Measurements from ENCODE around the gene PRSS21.

Gene PRSS21
- 0.61 to 2.1 reads per million in 2 donors for total RNA-seq

GRCh38 chr16:2816751-2817339 lies at the start of gene PRSS21:
Gene PRSS21 (plus strand): TSS chr16:2817237. CDS start chr16:2817269, 32 bp downstream.
- DNase-seq, result no peak

DNA sequence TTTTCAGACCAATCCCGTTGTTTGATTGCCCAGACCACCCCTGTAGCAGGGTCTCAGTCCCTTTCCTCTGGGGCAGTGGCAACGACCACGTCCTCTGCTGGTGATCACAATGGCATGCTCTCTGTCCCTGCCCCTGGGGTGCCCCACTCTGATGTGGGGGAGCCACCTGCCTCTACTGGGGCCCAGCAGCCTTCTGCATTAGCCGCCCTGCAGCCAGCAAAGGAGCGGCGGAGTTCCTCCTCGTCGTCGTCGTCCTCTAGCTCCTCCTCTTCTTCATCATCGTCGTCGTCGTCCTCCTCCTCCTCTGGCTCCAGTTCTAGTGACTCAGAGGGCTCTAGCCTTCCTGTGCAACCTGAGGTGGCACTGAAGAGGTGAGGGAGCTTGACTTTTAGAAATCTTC lies 49.1 kb upstream of the PRSS21 start:
- DNase-seq, result no peak

DNA sequence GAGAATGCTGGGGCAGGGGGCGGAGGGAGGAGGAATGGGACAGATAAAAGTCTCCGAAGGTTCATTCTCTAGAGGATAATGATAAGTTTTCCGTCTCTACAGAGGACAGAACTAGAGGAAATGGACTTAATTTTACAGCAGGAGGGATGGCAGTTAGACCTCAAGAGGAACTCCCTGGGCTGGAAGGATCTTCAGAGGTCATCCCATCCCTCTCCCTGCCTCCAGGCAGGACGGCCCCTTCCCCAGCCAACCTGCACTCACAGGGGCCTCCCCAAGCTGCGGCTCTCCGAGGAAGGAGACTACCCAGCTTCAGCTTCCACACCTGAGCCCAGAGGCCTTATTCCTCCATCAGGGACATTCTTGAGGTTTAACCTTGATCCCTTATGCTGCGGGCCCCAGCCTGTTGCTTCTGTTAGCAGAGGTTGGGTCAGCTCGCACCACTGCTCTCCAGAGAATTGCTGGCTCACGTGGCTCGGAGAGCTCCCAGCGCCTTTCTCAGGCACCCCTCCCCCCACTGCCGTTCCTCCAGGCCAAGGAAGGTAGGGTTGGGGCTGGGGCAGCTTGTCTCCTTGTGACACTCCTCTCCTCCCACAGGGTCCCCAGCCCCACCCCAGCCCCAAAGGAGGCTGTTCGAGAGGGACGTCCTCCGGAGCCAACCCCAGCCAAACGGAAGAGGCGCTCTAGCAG lies 48.5 kb upstream of the PRSS21 start:
- DNase-seq, result no peak

DNA sequence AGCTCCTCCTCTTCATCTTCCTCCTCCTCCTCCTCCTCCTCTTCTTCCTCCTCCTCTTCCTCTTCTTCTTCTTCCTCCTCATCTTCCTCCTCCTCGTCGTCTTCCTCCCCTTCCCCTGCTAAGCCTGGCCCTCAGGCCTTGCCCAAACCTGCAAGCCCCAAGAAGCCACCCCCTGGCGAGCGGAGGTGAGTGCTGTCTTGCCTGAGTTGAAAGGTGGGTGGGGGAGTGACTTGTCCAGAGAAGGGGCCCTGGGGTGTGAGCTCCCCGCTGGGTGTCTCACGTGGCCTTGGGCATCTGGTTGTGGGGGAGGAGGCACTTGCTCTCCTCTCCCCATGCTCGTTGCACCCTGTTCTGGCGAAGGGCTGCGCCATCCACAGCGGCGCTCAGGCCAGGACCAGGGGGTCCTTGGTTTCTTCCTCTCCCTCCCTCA lies 47.9 kb upstream of the PRSS21 start:
- no peak for DNase-seq

DNA sequence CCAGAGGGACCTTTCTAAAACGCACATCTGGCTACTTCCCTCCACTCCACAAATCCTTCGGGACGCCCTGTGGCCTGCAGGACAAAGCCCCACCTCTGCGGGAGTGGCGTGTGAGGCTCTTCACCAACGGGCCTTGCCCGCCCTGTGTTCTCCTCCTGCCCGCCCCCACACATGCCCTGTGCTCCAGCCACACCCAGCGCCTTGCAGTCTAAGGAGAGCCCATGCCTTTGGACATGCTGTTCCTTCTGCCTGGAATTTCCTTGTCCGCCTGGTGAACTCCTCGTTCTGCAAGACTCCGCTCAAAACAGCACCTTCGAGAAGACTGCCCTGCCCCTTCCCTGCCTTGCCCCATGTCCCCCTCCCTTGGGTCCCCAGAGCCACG lies 47.4 kb upstream of the PRSS21 start:
- no peak for DNase-seq

DNA sequence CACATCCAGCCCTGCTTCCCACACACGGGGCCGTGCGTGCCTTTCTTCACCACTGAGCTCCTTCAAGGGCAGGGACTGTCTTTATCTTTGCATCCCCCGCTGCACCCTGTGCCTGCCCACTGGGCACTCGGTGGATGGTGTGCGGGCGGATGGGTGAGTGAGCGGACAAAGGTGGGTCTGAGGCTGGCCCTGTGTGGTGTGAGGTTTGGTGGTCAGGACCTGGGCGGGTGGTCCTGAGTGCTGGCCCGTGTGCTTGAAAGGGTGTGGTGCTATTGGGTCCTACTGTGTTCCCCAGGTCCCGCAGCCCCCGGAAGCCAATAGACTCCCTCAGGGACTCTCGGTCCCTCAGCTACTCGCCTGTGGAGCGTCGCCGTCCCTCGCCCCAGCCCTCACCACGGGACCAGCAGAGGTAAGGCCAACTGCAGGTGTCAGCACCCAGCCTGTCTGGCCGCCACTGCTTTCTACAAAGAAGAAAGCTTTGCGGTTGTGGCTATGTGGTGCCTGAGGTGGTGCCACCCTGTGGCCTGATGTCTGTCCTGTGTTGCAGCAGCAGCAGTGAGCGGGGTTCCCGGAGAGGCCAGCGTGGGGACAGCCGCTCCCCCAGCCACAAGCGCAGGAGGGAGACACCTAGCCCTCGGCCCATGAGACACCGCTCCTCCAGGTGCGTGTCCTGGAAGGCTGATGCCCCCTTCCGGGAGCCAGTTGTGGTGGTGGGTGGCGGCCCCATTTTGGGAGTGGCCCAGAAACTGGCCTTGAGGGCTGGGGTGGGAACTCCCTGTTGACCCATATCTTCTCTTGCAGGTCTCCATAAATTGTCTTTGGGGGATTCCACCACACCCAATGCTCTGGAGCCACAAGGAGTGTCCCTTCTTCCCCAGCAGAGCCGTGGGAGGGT lies 46.7 kb upstream of the PRSS21 start:
- DNase-seq, result no peak

DNA sequence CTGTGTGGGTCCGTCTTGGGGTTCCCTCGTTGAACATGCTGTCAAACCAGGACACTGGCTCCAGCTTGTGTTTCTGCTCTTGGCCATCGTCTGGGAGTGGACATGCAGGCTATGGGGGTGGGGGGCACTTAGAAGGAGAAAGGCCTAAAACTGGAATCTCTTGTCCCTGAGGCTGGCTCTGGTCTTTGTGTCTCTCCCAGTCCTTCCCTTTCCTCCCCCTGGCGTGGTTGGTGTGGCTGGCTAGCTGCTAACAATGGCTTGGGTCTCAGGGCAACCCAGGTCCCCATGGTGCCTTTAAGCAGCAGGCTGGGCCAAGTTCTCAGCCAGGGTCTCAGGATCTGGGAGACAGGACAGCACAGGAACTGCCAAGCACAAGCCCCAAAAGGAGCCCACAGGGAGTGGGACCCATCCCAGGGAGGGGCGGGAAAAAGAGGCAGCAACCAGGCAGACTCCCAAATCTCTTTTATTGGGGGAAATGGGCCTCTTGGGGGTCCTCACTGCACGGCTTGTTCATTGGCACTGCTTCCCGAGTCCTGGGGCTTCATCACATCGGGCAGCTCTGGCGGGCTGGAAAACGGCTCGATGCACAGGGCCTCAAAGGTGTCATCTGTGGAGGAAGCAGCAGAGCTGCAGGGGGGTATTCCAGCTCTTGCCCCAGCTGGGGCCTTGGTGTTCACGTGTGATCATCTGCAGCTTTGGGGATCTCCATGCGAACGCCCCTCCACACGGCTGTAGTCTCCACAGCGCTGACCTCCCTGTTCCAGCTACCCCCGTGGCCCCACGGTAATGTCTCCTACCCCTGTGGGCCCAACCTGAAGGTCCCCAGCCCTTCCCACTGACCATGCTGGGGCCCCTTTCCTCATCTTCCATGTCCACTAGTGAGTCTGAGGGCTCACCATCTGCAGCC lies 45.3 kb upstream of the PRSS21 start:
- DNase-seq, result no peak

DNA sequence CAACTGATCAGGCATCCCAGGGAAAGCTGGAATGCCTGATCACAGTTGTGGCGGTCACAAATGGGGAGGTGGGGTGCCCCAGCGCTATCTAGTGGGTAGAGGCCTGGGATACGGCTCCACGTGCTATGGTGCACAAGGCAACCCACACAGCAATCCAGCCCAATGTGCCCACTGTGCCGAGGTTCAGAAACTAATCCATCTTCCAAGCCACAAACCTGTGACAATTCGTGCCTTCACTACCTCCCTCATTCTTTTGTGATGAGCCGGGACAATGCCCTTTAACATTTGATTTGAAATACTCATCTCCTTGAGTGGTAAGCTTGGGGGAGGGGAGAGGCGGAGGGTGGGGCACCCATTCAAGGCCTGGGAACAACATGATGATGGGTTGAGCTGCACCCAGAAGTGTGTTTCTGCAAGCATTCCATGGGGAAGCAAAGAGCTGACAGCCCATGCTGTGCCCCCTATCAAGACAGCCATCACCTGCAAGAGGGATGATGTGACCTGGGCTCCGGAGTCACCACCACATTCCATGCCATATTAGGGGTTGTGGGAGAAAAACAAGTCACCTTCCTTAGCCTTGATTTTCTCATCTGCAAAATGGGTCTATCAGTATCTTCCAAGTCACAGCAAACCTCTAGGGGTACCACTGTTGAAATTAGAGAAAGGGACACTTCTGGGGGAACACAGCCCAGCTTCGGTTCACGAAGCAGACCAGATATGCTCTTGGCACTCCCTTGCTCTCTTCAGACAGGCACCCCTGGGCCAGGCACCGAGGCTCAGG lies 43.7 kb upstream of the PRSS21 start:
- no peak for DNase-seq

DNA sequence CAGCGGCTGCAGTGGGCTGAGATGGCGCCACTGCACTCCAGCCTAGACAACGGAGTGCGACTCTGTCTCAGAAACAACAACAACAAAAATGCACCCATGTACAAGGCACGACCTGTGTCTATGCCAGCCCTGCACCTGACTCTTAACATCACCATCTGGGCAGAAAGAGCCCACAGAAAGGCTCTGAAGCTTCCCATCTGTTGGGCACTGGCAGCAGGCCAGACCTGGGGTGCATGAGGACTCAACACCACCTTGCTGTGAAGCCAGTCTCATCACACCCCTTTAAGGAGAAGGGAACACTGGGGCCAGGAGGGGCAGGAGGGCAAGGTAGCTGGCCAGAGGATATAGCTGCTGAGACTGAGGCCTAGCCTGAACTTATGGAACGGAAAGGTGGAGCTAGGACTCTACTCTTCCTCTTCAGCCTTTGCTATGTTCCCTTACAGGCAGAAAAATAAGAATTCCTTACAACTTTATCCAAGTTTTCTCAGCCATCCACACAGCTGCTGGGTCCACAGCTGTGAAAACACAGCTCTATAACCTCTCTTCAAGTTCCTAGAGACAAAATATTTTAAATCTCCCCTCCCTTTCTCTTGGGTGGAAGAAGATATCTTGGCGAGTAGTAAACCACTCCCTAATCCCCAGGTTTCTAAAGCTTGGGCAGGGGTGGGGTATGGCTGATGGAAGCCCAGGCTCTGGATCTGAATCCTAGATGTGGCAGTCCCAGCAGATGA lies 42.7 kb upstream of the PRSS21 start:
- DNase-seq, result no peak

DNA sequence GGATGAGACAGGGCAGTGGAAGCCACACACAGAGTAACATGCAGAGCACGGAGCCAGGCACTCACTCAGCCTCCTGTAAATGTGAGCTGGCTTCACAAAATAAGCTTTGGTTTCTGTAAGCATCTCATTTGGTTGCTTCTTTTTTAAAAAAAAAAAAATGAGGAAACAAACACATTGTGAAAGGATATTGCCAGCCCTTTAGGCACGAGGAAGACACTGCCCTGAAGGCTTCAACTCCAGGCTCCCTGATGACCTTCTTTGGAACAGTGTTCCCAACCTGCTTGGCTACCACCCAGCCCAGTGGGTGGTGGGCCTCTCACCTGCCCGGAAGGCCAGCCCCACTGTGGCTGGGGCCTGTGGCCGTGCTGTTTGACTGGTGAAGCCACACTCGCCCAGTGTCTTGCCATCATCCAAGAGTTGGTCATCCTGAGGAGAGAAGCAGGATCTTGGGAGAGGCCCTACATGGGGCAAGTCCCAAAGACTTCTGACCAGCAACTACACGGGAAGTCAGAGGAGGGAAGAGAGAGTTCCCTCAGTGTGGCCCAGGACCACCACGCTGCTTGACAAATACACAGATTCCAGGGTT lies 41.8 kb upstream of the PRSS21 start:
- no peak for DNase-seq

- DNase-seq, result no peak
Observed at GRCh38 chr16:2775765-2776499, 41.1 kb upstream of the PRSS21 start.

DNA sequence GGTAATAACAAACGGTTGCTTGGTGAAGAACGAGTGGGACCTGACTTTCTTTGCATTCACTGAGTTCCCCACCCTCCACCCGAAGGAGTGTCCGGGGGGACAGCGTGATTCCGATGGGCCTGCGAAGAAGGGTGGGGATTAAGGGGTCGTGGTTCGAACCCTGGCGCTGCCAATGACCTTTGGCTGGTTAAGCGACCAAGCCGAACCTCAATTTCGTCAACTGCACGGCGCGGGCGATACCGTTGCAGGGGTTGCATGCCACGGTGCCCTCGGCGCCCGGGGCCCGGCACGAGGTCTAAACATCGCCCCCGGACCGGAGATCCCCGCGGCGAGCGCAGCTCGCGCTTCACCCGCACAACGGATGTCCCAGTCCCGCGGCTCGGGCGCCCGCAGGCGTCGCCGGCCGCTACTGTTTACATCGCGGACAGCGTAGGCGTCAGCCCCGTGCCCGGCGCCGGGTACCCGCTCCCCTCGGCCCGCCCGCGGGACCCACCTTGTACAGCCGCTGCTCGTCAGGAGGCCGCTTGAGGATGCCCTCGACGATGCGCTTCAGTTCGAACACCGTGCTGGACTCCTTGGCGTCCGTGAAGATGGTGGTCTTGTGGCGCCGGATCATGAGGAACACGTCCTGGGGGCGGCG lies 40.4 kb upstream of the PRSS21 start:
- no peak for DNase-seq

GRCh38 chr16:2777231-2777902 lies 39.7 kb upstream of the PRSS21 start, which contains the start of gene ELOB:
Gene ELOB (minus strand): TSS chr16:2777280. CDS start chr16:2777239, 41 bp downstream.
- DNase-seq, result peak; percentile 87

DNA sequence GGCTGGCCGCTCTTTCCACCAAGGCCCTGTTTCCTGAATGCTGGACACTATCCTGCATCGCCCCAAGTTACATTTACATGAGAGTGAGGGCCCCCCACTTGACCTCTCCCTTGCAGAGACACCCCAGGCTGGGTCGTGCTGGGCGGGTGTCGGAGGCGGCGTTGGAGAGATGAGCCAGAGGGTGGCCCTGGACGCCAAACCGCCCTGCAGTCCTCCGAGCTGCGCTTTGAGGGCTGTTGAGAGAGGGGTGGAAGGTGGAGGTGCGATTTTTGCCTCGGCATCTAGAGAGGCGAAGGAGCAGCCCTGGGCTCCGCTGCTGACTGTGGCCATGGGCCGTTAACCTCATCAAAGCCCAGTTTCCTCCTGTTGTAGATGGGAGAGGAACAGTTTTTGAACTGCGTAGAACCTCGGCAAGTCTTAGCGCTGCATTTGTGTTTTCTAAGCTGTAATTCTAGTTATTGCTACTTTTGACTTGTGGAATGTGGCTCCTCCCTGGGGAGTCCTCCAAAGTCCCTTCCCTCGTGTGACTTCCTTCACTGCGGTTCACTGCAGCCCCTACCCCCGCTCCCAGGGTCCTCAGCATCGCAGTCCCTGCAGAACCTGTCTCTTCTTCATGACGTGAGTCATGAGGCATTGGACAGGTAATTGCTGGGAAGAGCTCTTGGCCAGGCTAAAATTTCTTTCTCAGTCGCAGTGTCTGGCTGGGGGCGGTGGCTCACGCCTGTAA lies 39.0 kb upstream of the PRSS21 start:
- no peak for DNase-seq

- DNase-seq, result no peak
Observed at GRCh38 chr16:2778630-2778958, 38.4 kb upstream of the PRSS21 start.

- DNase-seq, result no peak
Observed at GRCh38 chr16:2779151-2779920, 37.7 kb upstream of the PRSS21 start.
